Common myeloid progenitor, CD34-positive (primary cell): Measurements from ENCODE around the gene ARPIN.
A peak's percentile ranks its signal among the peaks of the same experiment; 100 is the strongest.
"Not testable (repeated sequence)": the region's sequence is repeated elsewhere in the genome, so short reads cannot be mapped to it uniquely, and the experiment has no call there.

ENCODE experiments used
- CTCF ChIA-PET: fragments of 350-600 bp; sonication (Branson Sonifier 250); formaldehyde crosslinking; loops from one replicate; lab custom pipeline; 2021; ENCODE audit warnings: antibody characterized with exemption; lab: Charles Lee
- POLR2A ChIA-PET: fragments of 350-600 bp; sonication (Branson Sonifier 250); formaldehyde crosslinking; loops from one replicate; lab custom pipeline; 2021; ENCODE audit warnings: antibody characterized with exemption; lab: Charles Lee
- DNase-seq, 3 donors: peaks; one replicate each; pipeline versions ENCODE4 v3.0.0 to v3.0.0-alpha.2; 2013
- H3K27ac ChIP-seq, 2 experiments: 1 replicate in 1 of 2; 2 replicates in 1 of 2; pipeline ENCODE4 v1.7.0; 2013; ENCODE audit warnings: inconsistent platforms in 2 of 2, low read length in 2 of 2, mild to moderate bottlenecking in 2 of 2, low read depth in 1 of 2, moderate library complexity in 1 of 2; ENCODE audit not compliant: severe bottlenecking in 2 of 2, insufficient read depth in 1 of 2, poor library complexity in 1 of 2
- H3K27me3 ChIP-seq, 5 experiments: replicated peaks in 2 of 5; 1 replicate in 3 of 5; 2 replicates in 2 of 5; pipeline versions ENCODE4 v1.6.1 to v1.7.0; 2013; ENCODE audit warnings: low read length in 4 of 5, mild to moderate bottlenecking in 2 of 5, moderate library complexity in 2 of 5, inconsistent platforms in 1 of 5; ENCODE audit not compliant: insufficient read depth in 5 of 5, control insufficient read depth in 4 of 5
- H3K36me3 ChIP-seq, 4 experiments: 1 replicate in 2 of 4; 2 replicates in 2 of 4; pipeline versions ENCODE4 v1.6.1 to v1.7.0; 2013; ENCODE audit warnings: low read length in 3 of 4, control low read depth in 1 of 4, mild to moderate bottlenecking in 1 of 4; ENCODE audit not compliant: control insufficient read depth in 4 of 4, insufficient read depth in 4 of 4
- H3K4me1 ChIP-seq, 4 experiments: 1 replicate in 3 of 4; 2 replicates in 1 of 4; pipeline versions ENCODE4 v1.6.1 to v1.7.1; 2013; ENCODE audit warnings: low read length in 3 of 4, mild to moderate bottlenecking in 3 of 4, control low read depth in 1 of 4, inconsistent platforms in 1 of 4, moderate library complexity in 1 of 4; ENCODE audit not compliant: control insufficient read depth in 4 of 4, insufficient read depth in 4 of 4; ENCODE audit errors: control extremely low read depth in 1 of 4
- H3K4me3 ChIP-seq, 7 experiments: 1 replicate in 4 of 7; 2 replicates in 3 of 7; pipeline versions ENCODE4 v1.5.1 to v1.7.0; 2013; ENCODE audit warnings: mild to moderate bottlenecking in 7 of 7, low read length in 6 of 7, moderate library complexity in 6 of 7, inconsistent platforms in 2 of 7, low read depth in 2 of 7, control low read depth in 1 of 7; ENCODE audit not compliant: insufficient read depth in 4 of 7, control insufficient read depth in 1 of 7; ENCODE audit errors: extremely low read depth in 1 of 7
- H3K9me3 ChIP-seq, 5 experiments: 1 replicate in 4 of 5; 2 replicates in 1 of 5; pipeline versions ENCODE4 v1.6.1 to v1.7.1; 2013; ENCODE audit warnings: low read length in 4 of 5, mild to moderate bottlenecking in 2 of 5, inconsistent platforms in 1 of 5, low read depth in 1 of 5, moderate library complexity in 1 of 5; ENCODE audit not compliant: control insufficient read depth in 4 of 5, insufficient read depth in 2 of 5; ENCODE audit errors: control extremely low read depth in 1 of 5
- WGBS: methylation state at CpG from one replicate; pipeline ENCODE4 v1.1.5; 2013; ENCODE audit not compliant: insufficient coverage; 5-methylcytosine and 5-hydroxymethylcytosine counted together

ARPIN gene

GRCh38 chr15:89946681-89947299, 34.0 kb upstream of the ARPIN start:
- Histone ChIP-seq H3K4me3 (no peak overlapping the region), H3K27ac (no peak overlapping the region), H3K4me1 (no peaks in the 10 kb centered on the region), H3K36me3 (no peaks in the 10 kb centered on the region), H3K27me3 (no peaks in the 10 kb centered on the region), H3K9me3 (peaks cover 0 to 8% (median 2%) of the 10 kb centered on the region in 5 experiments)
- POLR2A ChIA-PET = no interaction called here
- WGBS = 93% methylated on average over 2 of the region's 6 CpGs
- CTCF ChIA-PET = interaction anchor here (0.7 to 1.0 kb wide), 2 partner anchors 28 to 124 kb away, joined by 3 read pairs; no protein-coding TSS in a partner anchor
- no peak for DNase-seq

GRCh38 chr15:89943721-89944120, 31.0 kb upstream of the ARPIN start:
- H3K27me3 ChIP-seq, H3K9me3 ChIP-seq, H3K27ac ChIP-seq, POLR2A ChIA-PET, DNase-seq, H3K4me3 ChIP-seq, H3K36me3 ChIP-seq, H3K4me1 ChIP-seq: not testable (repeated sequence)
- 100% methylated on average over 4 of the region's 6 CpGs for WGBS
- CTCF ChIA-PET = interaction anchor here (1.5 kb wide), 1 partner anchor 8 kb away, joined by 5 read pairs; no protein-coding TSS in a partner anchor

DNA sequence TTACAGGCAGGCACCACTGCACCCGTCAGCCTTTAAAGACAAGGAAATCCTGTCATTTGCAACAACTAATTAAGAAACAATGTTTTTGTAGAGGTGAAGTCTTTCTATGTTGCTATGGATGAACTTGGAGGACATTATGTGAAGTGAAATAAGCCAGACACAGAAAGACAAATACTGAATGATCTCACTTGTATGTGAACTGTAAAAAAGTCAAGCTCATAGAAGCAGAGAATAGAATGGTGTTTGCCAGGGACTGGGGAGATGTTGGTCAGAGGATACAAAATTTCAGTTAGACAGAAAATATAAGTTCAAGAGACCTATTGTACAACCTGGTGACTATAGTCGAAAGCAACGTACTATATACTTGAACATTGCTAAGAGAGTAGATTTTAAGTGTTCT, 27.2 kb upstream of the ARPIN start:
- WGBS = no CpG with 5 or more reads among the region's 3 CpGs
- CTCF ChIA-PET = interaction anchor here (0.6 to 1.4 kb wide), 8 partner anchors 18 to 138 kb away, joined by 3 to 4 read pairs (median 3); no protein-coding TSS in a partner anchor
- POLR2A ChIA-PET = no interaction called here
- no peaks in the 10 kb centered on the region for H3K9me3 ChIP-seq
- no peak overlapping the region for H3K27ac ChIP-seq
- H3K4me1 ChIP-seq = peaks cover 7 to 35% (median 22%) of the 10 kb centered on the region in 4 experiments
- H3K4me3 ChIP-seq = no peak overlapping the region
- H3K27me3 ChIP-seq = no peaks in the 10 kb centered on the region
- no peak for DNase-seq
- no peaks in the 10 kb centered on the region for H3K36me3 ChIP-seq

GRCh38 chr15:89939377-89939776, 26.6 kb upstream of the ARPIN start:
- H3K27ac ChIP-seq, H3K27me3 ChIP-seq, H3K9me3 ChIP-seq, H3K4me3 ChIP-seq, DNase-seq, H3K36me3 ChIP-seq, POLR2A ChIA-PET: not testable (repeated sequence)
- WGBS = 100% methylated on average over 2 of the region's 2 CpGs
- H3K4me1 ChIP-seq = peaks cover 7 to 35% (median 22%) of the 10 kb centered on the region in 4 experiments
- CTCF ChIA-PET = interaction anchor here (0.6 to 1.4 kb wide), 6 partner anchors 20 to 138 kb away, joined by 3 to 4 read pairs (median 3); no protein-coding TSS in a partner anchor

GRCh38 chr15:89937365-89938350, 24.9 kb upstream of the ARPIN start:
- peak; percentile 71 to 96 (median 94) for DNase-seq
- CTCF ChIA-PET = interaction anchor here (0.8 kb wide), 1 partner anchor 96 kb away, joined by 4 read pairs; no protein-coding TSS in a partner anchor
- no peaks in the 10 kb centered on the region for H3K9me3 ChIP-seq
- peak overlapping the region in 3 of 7 experiments; percentile 1 to 25 (median 12) for H3K4me3 ChIP-seq
- H3K4me1 ChIP-seq = peaks cover 7 to 35% (median 22%) of the 10 kb centered on the region in 4 experiments
- no peaks in the 10 kb centered on the region for H3K36me3 ChIP-seq
- no peak overlapping the region for H3K27ac ChIP-seq
- WGBS = 80% methylated on average over 4 of the region's 10 CpGs
- POLR2A ChIA-PET = interaction anchor here (0.7 kb wide), 1 partner anchor 61 kb away, joined by 3 read pairs; no protein-coding TSS in a partner anchor
- H3K27me3 ChIP-seq = no peaks in the 10 kb centered on the region

- WGBS = 96% methylated on average over 14 of the region's 14 CpGs
- ChIA-PET CTCF (interaction anchor here (1.6 kb wide), 1 partner anchor 98 kb away, joined by 6 read pairs; no protein-coding TSS in a partner anchor), POLR2A (no interaction called here)
- Histone ChIP-seq H3K4me1 (peaks cover 7 to 35% (median 22%) of the 10 kb centered on the region in 4 experiments), H3K36me3 (no peaks in the 10 kb centered on the region), H3K27me3 (no peaks in the 10 kb centered on the region), H3K9me3 (no peaks in the 10 kb centered on the region), H3K4me3 (no peak overlapping the region), H3K27ac (no peak overlapping the region)
- DNase-seq = no peak
Measured at GRCh38 chr15:89936786-89937265, 24.1 kb upstream of the ARPIN start.
